ENCODE measurements around the gene SP5. TPM values are rescaled to one million over a fixed set of nuclear protein-coding genes. Genes with fewer than 3 reads are reported as not detected.
"Not testable (repeated sequence)": the region's sequence is repeated elsewhere in the genome, so short reads cannot be mapped to it uniquely, and the experiment has no call there.

The SP5 gene
- total RNA-seq, 1 donor from 2014 or later = 4.4 TPM

GRCh38 chr2:170742896-170743529 is 27.9 kb downstream of the SP5 start:
- peaks cover 4% of the 10 kb centered on the region for H3K27me3 Mint-ChIP-seq
- H3K36me3 Mint-ChIP-seq = no peaks in the 10 kb centered on the region
- no peak overlapping the region for H3K27ac Mint-ChIP-seq
- no peaks in the 10 kb centered on the region for H3K4me1 Mint-ChIP-seq (ENCODE audit: unreplicated experiment)
- no peak for DNase-seq (ENCODE audit: extremely low spot score, unreplicated experiment)
- TF ChIP-seq, protein P1, sequence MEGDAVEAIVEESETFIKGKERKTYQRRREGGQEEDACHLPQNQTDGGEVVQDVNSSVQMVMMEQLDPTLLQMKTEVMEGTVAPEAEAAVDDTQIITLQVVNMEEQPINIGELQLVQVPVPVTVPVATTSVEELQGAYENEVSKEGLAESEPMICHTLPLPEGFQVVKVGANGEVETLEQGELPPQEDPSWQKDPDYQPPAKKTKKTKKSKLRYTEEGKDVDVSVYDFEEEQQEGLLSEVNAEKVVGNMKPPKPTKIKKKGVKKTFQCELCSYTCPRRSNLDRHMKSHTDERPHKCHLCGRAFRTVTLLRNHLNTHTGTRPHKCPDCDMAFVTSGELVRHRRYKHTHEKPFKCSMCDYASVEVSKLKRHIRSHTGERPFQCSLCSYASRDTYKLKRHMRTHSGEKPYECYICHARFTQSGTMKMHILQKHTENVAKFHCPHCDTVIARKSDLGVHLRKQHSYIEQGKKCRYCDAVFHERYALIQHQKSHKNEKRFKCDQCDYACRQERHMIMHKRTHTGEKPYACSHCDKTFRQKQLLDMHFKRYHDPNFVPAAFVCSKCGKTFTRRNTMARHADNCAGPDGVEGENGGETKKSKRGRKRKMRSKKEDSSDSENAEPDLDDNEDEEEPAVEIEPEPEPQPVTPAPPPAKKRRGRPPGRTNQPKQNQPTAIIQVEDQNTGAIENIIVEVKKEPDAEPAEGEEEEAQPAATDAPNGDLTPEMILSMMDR (conservative IDR thresholded peaks at IDR 0.05) = no peak
- H3K9me3 Mint-ChIP-seq = no peaks in the 10 kb centered on the region
- no peak overlapping the region for H3K4me3 Mint-ChIP-seq

DNA sequence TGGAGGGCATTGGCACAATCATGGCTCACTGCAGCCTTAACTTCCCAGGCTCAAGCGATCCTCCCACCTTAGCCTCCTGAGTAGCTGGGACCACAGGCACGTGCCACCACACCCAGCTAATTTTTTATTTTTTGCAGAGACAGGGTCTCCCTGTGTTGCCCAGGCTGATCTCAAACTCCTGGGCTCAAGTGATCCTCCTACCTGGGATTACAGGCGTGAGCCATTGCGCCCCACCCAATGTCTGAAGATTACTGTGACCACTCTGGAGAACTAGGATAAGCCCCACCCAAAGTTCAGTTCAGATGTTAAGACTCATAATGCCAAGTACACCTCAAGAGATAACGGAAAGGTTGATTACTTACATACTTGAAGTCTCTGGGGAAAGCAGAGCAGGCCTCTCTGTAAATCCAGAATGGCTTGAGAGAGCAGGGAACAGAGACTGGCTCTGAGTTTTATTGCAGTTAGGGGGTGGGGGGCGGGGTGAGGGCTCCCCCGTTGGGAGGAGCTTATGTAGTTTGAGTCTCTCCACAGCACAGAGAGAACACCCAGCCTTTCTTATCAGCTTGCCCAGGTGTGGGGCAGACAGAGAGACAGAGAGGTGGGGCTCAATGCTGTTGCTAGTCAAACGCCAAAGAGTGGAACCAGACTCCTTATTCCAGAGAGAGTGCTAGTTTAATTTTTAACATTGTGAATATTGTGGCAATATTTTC is 28.5 kb downstream of the SP5 start:
- no peaks in the 10 kb centered on the region for H3K36me3 Mint-ChIP-seq
- peaks cover 5% of the 10 kb centered on the region for H3K27me3 Mint-ChIP-seq
- DNase-seq (ENCODE audit: extremely low spot score, unreplicated experiment) = no peak
- H3K9me3 Mint-ChIP-seq = no peaks in the 10 kb centered on the region
- TF ChIP-seq, protein P1 (conservative IDR thresholded peaks at IDR 0.05) = no peak
- no peak overlapping the region for H3K27ac Mint-ChIP-seq
- H3K4me1 Mint-ChIP-seq (ENCODE audit: unreplicated experiment) = no peaks in the 10 kb centered on the region
- no peak overlapping the region for H3K4me3 Mint-ChIP-seq

GRCh38 chr2:170744248-170745002 is 29.3 kb downstream of the SP5 start:
- Mint-ChIP-seq H3K36me3 (no peaks in the 10 kb centered on the region), H3K27ac (no peak overlapping the region), H3K9me3 (no peaks in the 10 kb centered on the region), H3K4me3 (no peak overlapping the region), H3K4me1 (ENCODE audit: unreplicated experiment) (no peaks in the 10 kb centered on the region), H3K27me3 (peaks cover 9% of the 10 kb centered on the region)
- TF ChIP-seq, protein P1 (conservative IDR thresholded peaks at IDR 0.05) = no peak
- DNase-seq (ENCODE audit: extremely low spot score, unreplicated experiment) = no peak

GRCh38 chr2:170745305-170745704 is 30.2 kb downstream of the SP5 start:
- Mint-ChIP-seq H3K4me3 (no peak overlapping the region), H3K9me3 (no peaks in the 10 kb centered on the region), H3K36me3 (no peaks in the 10 kb centered on the region), H3K4me1 (ENCODE audit: unreplicated experiment) (no peaks in the 10 kb centered on the region), H3K27ac (no peak overlapping the region), H3K27me3 (peaks cover 14% of the 10 kb centered on the region)
- DNase-seq (ENCODE audit: extremely low spot score, unreplicated experiment) = no peak
- TF ChIP-seq, protein P1 (conservative IDR thresholded peaks at IDR 0.05) = no peak

DNA sequence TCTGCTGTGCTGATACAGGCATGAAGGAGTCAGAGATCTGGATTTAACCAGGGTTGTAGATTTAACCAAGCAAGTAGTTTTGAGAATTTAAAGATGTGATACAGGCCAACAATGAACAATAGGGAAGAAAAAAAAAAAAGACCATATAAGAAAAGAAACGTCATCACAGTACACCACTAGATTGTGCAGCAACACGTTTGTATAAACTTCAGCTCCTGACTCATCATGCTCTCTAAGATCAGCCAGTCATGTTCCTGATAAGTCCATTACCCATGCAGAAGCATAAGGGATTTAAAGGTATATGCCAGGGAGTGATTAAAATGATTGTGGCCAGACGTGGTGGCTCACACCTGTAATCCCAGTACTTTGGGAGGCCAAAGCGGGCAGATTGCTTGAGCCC is 32.8 kb downstream of the SP5 start:
- DNase-seq (ENCODE audit: extremely low spot score, unreplicated experiment) = no peak
- Mint-ChIP-seq H3K4me3 (no peak overlapping the region), H3K36me3 (no peaks in the 10 kb centered on the region), H3K27ac (no peak overlapping the region), H3K4me1 (ENCODE audit: unreplicated experiment) (no peaks in the 10 kb centered on the region), H3K9me3 (no peaks in the 10 kb centered on the region), H3K27me3 (peaks cover 27% of the 10 kb centered on the region)
- TF ChIP-seq, protein P1 (conservative IDR thresholded peaks at IDR 0.05) = no peak

- H3K4me3 Mint-ChIP-seq; H3K27ac Mint-ChIP-seq; H3K36me3 Mint-ChIP-seq; DNase-seq (ENCODE audit: extremely low spot score, unreplicated experiment); H3K4me1 Mint-ChIP-seq (ENCODE audit: unreplicated experiment); H3K9me3 Mint-ChIP-seq: not testable (repeated sequence)
- H3K27me3 Mint-ChIP-seq = peaks cover 27% of the 10 kb centered on the region
Observed at GRCh38 chr2:170751555-170751954, 36.4 kb downstream of the SP5 start.

Data from type B pancreatic cell (in vitro differentiated cells).